GM18505 (cell line): ENCODE results near the gene NFIX.

Experiments
- ATAC-seq: cut with Tn5 transposase; IDR thresholded peaks from one replicate; pipeline ENCODE4 v1.9.1; 2021; ENCODE audit not compliant: unreplicated experiment
- POLR2A ChIP-seq: IDR thresholded peaks from 4 replicates; pipeline ENCODE4 v1.6.1; 2011; ENCODE audit warnings: borderline replicate concordance; ENCODE audit not compliant: insufficient read depth, insufficient read length; ENCODE audit errors: extremely low read depth

Gene NFIX

DNA sequence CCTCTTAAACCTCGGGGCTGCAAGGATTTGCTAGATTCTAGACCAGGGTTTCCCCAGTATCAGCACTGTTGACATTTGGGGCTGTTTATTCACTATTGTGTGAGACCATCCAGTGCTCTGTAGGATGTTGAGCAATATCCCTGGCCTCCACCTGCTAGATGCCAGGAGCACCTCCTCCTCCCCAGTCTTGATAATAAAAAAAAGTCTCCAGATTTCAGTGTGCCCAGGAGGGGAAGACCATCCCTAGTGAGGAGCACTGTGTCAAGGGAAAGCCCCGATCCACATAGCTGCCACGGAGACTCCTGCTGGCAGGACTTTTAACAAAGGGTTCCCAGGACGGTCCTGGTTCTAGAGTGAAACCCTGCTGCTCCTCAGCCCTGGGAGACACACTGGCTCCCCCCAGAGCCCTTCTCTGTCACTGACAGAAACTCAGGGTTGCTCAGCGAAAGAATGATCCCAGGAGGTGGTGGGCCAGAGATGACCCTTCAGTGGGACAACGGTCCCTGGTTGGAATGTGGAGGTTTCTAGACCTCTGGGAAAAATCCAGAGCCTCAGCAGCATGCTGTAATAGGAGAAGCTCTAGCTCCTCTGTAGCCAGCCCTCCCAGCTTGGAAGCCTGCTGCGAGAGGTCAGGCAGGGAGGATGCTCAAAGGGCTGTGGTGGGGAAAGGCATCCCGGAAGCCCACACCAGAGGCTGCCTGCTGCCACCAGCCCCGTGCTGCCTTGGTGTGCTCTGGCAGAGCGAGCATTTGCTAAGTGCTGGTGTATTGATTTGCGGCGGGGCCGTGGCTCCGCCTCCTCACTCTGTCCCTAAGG lies 87.1 kb downstream of the NFIX start:
- no peak for TF ChIP-seq POLR2A
- no peak for ATAC-seq

DNA sequence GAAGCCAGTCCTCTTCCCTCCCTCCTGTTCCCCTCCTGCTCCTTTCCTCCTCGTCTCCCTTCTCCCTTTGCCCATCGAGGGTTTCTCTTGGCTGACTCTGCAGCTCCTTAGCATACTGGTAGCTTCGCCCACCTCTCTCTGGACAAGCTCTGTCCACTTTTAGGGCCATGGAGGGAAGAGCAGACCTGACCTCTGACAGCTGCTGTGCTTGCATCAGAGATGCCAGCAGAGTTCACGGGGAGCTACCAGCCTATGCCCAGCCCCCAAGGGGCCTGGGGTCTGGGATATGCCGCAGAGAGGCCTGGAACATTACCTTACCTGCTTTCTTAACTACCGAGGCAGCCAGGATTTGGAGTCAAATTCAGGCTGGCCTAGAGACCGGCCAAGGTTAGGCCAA lies 87.7 kb downstream of the NFIX start:
- no peak for ATAC-seq
- no peak for TF ChIP-seq POLR2A

DNA sequence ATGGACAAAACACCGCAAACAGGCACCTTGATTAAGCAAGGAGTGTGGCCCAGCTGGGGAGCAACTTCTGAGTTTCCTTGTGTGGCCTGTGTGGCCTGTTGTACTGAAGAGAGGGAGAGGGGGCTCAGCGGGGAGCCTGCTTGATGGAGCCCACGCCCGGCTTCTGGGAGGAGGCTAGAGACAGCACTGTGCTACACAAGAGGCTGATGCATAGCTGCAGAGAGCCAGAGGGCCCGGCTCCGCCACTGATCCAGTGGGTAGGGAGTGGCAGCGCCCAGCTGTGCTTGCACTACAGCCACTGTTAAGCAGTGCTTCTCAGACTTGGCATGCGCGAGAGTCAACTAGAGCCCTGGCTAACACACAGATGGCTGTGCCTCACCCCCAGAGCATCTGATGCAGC lies 88.4 kb downstream of the NFIX start:
- ATAC-seq, result no peak
- TF ChIP-seq POLR2A, result no peak

DNA sequence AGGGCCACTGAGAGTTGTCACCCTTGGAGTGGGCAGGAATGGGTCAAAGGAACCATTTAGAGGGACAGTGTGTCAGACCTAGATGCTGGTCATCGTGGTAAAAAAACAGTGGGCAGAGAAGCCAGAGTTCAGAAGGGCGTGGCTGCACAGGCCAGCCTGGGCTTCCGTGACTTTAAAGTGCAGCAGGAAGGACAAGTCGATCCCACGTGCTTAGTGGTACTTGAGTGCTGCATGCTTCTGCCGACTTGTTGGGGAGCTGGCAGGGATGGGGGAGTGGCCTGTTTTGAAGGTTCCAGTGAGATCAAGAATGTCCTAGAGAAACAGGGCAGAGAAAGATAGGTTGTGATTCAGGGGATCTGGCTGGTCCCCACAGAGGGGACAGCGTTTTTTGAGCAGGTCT lies 90.4 kb downstream of the NFIX start:
- ATAC-seq, result no peak
- no peak for TF ChIP-seq POLR2A

DNA sequence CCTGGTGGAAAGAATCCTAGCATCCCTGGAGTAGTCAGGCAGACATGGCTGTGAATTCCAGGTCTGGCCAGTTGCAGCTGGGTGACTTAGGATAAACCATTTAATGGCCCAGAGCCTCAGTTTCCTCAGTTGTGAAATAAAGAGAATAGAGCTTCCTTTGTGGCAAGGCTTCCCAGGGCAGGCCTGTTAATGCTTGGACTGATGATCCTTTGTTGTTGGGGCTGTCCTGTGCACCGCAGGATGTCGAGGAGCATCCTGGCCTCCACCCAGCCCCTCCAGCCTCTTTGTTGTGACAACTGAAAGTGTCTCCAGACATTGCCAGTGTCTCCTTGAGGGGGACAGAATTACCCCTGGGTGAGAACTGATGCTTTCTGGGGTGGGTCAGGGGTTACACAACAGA lies 91.1 kb downstream of the NFIX start:
- no peak for TF ChIP-seq POLR2A
- no peak for ATAC-seq

DNA sequence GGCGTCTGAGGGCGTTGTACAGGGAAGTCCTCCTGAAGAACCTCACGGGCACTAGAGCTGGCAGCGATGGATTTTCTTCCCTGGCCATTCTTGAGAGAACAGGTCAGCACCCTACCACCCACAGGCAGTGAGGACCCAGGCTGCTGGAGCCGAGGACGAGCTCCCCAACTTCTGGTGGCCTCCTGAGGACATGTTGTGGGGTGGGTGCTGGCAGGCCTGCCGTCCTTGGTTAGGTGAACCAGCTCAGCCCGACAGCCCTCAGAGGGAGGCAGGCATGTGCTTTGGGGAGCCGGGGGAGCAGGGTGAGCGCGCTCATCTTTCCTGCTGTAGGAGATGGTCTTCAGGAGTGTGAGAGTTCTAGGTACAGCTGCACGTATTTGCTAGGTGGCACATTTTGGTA lies 92.0 kb downstream of the NFIX start:
- no peak for ATAC-seq
- no peak for TF ChIP-seq POLR2A

DNA sequence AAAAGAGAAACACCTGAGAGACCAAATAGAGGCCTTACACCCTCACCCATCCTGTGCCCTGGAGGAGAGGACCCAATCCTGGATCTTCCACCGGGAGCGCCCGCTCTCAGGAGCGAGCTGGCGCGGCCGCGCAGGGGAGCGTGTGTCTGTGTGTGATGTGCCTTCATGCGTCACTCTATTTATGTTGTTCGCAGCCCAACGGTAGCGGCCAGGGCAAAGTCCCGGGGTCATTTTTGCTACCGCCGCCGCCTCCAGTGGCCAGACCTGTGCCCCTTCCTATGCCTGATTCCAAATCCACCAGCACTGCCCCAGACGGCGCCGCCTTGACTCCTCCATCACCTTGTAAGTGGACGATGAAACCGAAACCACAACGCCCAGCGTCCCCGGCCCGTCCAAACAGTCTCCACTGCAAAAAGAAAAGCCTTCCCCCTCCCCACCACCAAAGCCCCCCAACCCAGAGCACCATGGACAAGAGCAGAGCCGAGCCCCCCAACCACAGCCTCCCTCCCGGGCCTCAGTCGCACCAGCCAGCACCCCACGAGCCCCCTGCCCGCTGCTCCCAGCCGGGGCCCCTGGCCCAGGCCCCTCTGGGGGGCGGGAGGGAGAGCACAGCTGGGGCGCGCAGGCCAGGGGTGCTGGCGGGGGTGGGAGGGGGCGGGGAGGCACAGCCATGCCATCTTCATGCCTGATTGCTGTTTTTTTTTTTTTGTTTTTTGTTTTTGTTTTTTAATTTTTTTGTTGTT lies 92.7 kb downstream of the NFIX start:
- no peak for TF ChIP-seq POLR2A
- ATAC-seq, result no peak

DNA sequence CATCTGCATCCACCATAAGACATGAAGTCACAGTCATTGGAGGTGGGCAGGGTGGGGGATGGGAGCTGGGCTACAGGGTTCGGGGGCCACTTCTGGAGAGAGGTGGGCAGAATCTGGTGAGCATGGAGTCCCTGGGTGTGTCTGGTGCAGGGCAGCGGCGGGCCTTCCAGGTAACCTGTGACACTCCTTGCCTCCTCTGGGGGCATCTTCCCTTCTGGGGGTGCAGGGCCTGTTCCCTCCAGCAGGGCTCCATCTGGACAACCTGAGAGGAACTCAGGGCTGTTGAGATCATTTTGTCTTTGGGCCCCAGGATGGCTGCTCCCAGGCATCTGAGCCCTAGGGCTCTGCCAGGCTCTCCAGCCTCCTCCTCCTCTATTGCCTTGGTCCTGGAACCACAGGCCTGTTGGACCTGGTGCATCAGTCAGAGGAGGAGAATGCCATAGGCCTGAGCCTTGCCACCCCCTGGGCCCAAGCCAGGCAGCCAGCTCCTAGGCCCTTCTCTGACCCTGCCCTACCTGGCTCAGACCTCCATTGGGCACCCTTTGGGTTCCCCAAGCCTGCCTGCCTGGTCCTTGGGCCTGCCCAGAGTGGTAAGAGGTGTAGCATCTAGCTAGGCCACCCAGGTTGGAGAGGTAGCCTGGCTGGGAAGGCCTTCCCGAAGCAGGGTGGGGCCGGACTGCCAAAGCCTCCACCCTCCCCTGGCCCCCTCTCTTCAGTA lies 94.0 kb downstream of the NFIX start:
- no peak for TF ChIP-seq POLR2A
- ATAC-seq, result no peak

DNA sequence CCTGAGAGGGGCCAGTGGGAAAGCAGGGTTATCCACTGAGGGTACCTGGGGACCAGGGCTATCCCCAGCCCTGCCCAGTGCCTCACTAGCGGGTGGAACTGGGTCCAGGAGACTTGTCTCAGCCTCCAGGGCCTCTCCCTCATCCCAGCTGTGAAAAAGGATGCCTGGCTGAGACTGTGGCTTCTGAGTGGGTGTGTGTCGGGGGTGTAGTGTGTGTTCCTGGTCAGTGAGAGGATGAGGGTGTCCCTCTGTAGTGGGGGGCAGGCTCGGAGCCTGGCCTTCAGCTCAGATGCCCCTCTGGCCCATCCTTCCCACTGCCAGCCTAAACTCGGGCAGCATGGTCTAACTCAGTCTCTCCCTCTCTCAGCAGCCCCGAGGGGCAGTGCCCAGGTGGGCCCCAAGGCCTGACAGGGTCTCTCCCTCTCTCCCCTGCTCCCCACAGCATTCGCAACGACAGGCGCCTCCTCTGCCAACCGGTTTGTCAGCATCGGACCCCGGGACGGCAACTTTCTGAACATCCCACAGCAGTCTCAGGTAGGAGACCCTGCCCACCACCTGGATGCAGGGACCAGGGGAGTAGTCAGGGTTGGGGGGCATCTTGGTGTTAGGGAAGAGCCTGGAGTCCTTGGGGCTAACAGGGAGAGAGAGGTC lies 94.7 kb downstream of the NFIX start:
- no peak for TF ChIP-seq POLR2A
- no peak for ATAC-seq

DNA sequence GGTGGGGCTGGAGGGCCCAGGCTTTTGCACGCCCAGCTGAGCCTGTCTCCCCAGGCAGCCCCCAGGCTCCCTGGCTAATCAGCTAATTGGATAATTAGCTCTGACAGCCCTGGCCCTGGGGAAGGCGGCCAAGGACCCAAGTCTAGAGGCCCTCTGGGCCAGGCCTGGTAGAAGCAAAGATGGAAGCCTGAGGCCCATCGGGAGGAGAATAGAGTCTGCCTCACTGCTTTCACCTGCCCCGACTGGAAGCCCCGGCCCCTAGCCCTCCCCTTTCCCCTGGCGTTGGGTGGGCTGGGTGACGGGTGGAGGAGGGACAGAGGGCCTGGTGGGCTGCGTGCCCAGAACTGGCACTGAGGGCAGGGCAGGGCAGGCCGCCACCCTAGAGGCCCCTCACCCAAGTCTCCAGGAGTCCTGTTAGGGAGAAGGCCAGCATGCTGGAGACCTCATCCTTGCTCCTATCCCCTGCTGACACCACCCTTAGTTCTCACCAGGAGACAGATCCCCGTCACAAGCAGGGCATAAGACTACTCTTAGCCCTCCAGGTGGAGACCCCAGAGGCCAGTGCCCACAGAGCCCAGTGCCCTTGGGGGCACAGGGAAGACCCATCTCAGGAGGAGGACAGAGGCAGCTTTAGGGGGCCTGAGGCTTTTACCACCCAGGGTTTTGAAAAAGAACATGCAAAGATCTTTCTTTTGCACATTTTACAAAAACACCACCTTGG lies 95.4 kb downstream of the NFIX start:
- ATAC-seq, result no peak
- no peak for TF ChIP-seq POLR2A

DNA sequence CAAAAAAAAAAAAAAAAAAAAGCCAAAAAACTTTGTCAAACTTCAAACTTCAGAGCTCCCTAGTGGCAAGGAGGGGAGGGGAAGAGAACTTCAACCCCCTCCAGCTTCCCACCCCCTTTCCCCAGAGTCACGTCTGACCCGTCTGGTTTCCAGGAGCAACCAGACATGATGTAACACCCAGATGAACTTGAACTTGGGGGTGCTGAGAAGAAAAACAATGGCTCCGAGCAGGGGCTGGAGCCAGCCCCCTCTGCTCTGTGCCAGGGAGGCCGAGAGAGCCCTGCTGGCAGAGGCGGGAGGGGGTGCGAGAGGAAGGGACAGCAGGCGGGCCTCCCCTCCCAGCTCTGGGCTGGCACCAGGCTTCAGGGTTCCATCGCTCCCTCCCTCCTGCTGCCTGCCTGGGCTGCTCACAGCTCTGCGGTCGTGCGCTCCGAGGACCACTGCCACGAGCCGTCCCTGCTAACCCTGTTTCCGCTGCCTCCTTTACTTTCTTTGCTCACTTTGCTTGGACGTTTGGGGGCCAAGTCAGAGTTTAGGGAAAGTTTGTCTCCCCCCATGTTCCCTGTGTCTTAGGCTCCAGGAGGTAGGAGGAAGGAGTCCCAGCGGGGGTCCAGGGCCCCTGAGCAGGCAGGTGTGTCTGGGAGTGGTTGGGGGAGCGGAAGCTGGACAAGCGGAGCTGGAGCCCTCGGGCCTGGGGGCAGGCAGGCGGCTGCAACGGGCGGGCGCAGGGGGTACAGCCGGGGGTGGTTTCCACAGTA lies 96.3 kb downstream of the NFIX start:
- no peak for TF ChIP-seq POLR2A
- ATAC-seq, result no peak

DNA sequence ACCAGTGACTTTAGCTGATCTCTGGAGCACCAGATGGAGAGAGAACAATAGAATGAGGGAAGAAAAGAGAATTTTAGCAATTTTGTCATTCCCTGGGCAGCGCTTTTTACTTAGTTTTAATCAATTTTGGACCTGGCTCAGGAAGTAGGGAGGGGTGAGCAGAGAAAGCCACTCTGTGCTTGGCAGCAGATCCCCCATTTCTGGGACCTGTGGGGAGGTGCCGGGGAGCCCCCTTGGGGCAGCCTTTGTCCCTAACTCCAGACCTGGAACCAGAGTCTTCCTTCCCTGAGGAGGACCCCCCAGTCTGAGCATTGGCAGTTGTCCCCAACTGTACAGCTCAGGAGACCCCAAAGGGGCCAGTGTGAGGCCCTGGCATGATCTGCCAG lies 96.9 kb downstream of the NFIX start:
- no peak for TF ChIP-seq POLR2A

DNA sequence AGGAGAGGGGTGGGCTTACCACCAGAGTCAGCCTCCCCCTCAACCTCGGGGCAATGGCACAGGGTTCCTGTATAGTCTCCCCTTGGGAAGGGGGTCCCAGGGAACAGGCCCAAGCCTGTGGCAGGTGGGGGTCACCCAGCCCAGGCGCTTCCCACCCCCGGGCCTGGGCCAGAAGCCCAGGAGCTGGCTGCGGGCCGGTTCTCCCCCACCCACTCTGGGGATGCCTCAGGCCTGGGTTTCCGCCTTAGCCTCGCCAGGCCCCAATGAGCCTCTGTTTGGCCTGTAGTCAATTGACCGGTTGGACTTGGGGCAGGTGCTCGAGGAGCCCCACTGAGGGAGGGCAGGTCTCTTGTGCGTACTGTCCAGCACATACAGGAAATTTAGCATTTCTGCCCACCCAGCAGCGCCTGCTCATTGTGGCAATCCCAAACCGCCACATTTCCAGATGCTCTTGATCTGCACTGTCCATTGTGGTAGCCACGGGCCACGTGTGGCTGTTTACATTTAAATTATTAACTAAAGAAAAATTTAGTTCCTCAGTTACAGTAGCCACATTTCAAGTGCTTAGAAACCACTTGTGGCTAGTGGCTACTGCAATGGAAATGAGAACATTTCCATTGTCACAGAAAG lies 97.4 kb downstream of the NFIX start:
- ATAC-seq, result no peak
- no peak for TF ChIP-seq POLR2A

More for the DNA sequence above, 96.9 kb downstream of the NFIX start:
- ATAC-seq, result no peak
